ENCODE results near the gene CACNA1B.
A peak's percentile ranks its signal among the peaks of the same experiment; 100 is the strongest.
"Not testable (repeated sequence)": the region's sequence is repeated elsewhere in the genome, so short reads cannot be mapped to it uniquely, and the experiment has no call there.

CACNA1B gene

GRCh38 chr9:138122201-138122600 is 244.6 kb downstream of the CACNA1B start:
- DNase-seq, result no peak

GRCh38 chr9:138122676-138123075 is 245.1 kb downstream of the CACNA1B start:
- no peak for DNase-seq

- no peak for DNase-seq
Observed at GRCh38 chr9:138123086-138123485, 245.5 kb downstream of the CACNA1B start.

GRCh38 chr9:138126090-138126857 is 248.7 kb downstream of the CACNA1B start:
- DNase-seq, result not testable (repeated sequence)

- not testable (repeated sequence) for DNase-seq
Observed at GRCh38 chr9:138126858-138127584, 249.4 kb downstream of the CACNA1B start.

GRCh38 chr9:138128027-138128426 is 250.4 kb downstream of the CACNA1B start:
- DNase-seq, result not testable (repeated sequence)

- DNase-seq, result not testable (repeated sequence)
Observed at GRCh38 chr9:138129318-138129717, 251.7 kb downstream of the CACNA1B start.

- DNase-seq, result not testable (repeated sequence)
Observed at GRCh38 chr9:138132946-138133705, 255.5 kb downstream of the CACNA1B start.

GRCh38 chr9:138134581-138134980 is 257.0 kb downstream of the CACNA1B start:
- DNase-seq, result not testable (repeated sequence)

- DNase-seq, result not testable (repeated sequence)
Observed at GRCh38 chr9:138139096-138139495, 261.5 kb downstream of the CACNA1B start.

GRCh38 chr9:138140980-138141379 is 263.4 kb downstream of the CACNA1B start:
- DNase-seq, result not testable (repeated sequence)

GRCh38 chr9:138142528-138143244 is 265.1 kb downstream of the CACNA1B start:
- not testable (repeated sequence) for DNase-seq

- DNase-seq, result not testable (repeated sequence)
Observed at GRCh38 chr9:138143491-138143890, 265.9 kb downstream of the CACNA1B start.

- peak; percentile 2 for DNase-seq
Observed at GRCh38 chr9:138147556-138147955, 270.0 kb downstream of the CACNA1B start.

GRCh38 chr9:138149672-138150656 is 272.4 kb downstream of the CACNA1B start:
- DNase-seq, result not testable (repeated sequence)

GRCh38 chr9:138155788-138156187 is 278.2 kb downstream of the CACNA1B start:
- not testable (repeated sequence) for DNase-seq

- not testable (repeated sequence) for DNase-seq
Observed at GRCh38 chr9:138166793-138167192, 289.2 kb downstream of the CACNA1B start.

Measured in inflammatory macrophage treated with lipopolysaccharide for 4 hours (primary cell).